ENCODE measurements around the gene GRIK4. TPM values are rescaled to one million over a fixed set of nuclear protein-coding genes. Genes with fewer than 3 reads are reported as not detected.

Gene GRIK4
- total and polyA plus RNA-seq, 11 donors: 0.04 to 0.45 (median 0.12) TPM; not detected in 6

GRCh38 chr11:120816176-120816575 lies 304.6 kb downstream of the GRIK4 start:
- Histone ChIP-seq H3K27ac (no peak overlapping the region), H3K9me3 (no peaks in the 10 kb centered on the region), H3K4me3 (no peak overlapping the region), H3K27me3 (peaks cover 0 to 13% (median 0%) of the 10 kb centered on the region in 9 donors), H3K36me3 (no peaks in the 10 kb centered on the region), H3K4me1 (peaks cover 0 to 7% (median 0%) of the 10 kb centered on the region in 12 donors)
- 50 to 86% (median 75%) methylated on average over 1 to 4 of the region's 4 CpGs for WGBS, 4 donors
- intact Hi-C loops (cut with DNase I): no loop called here
- TF ChIP-seq POLR2A (IDR thresholded peaks at IDR 0.05) (no peak), CTCF (IDR thresholded peaks at IDR 0.05) (no peak)
- no peak for ATAC-seq
- DNase-seq: no peak

- H3K27me3 ChIP-seq: peaks cover 0 to 16% (median 0%) of the 10 kb centered on the region in 9 donors
- H3K36me3 ChIP-seq: no peaks in the 10 kb centered on the region
- 82 to 92% (median 85%) methylated on average over 9 of the region's 9 CpGs for WGBS, 4 donors
- H3K4me1 ChIP-seq: peaks cover 0 to 7% (median 0%) of the 10 kb centered on the region in 12 donors
- no peak for DNase-seq
- intact Hi-C loops (cut with DNase I): no loop called here
- no peak overlapping the region for H3K27ac ChIP-seq
- no peaks in the 10 kb centered on the region for H3K9me3 ChIP-seq
- peak in 1 of 4 donors; percentile 20 for ATAC-seq
- TF ChIP-seq CTCF (IDR thresholded peaks at IDR 0.05) (no peak), POLR2A (IDR thresholded peaks at IDR 0.05) (no peak)
- no peak overlapping the region for H3K4me3 ChIP-seq
Measured at GRCh38 chr11:120816711-120817110, 305.2 kb downstream of the GRIK4 start.

GRCh38 chr11:120817158-120817557 lies 305.6 kb downstream of the GRIK4 start:
- TF ChIP-seq CTCF (IDR thresholded peaks at IDR 0.05) (no peak), POLR2A (IDR thresholded peaks at IDR 0.05) (no peak)
- ATAC-seq (peak in 3 of 4 donors; percentile 70 to 79 (median 78)), DNase-seq (peak in 3 of 5 donors; percentile 27 to 47 (median 35))
- Histone ChIP-seq H3K36me3 (no peaks in the 10 kb centered on the region), H3K4me1 (peaks cover 0 to 7% (median 0%) of the 10 kb centered on the region in 12 donors), H3K4me3 (no peak overlapping the region), H3K27ac (no peak overlapping the region), H3K27me3 (peaks cover 0 to 17% (median 0%) of the 10 kb centered on the region in 9 donors), H3K9me3 (no peaks in the 10 kb centered on the region)
- WGBS, 4 donors: 51 to 70% (median 62%) methylated on average over 2 of the region's 2 CpGs
- intact Hi-C loops (cut with DNase I): no loop called here

GRCh38 chr11:120818097-120818496 lies 306.5 kb downstream of the GRIK4 start:
- intact Hi-C loops (cut with DNase I): no loop called here
- H3K4me1 ChIP-seq: peaks cover 0 to 7% (median 0%) of the 10 kb centered on the region in 12 donors
- no peaks in the 10 kb centered on the region for H3K36me3 ChIP-seq
- TF ChIP-seq CTCF (IDR thresholded peaks at IDR 0.05): no peak
- no peak for TF ChIP-seq POLR2A (IDR thresholded peaks at IDR 0.05)
- peaks cover 0 to 17% (median 0%) of the 10 kb centered on the region in 9 donors for H3K27me3 ChIP-seq
- ATAC-seq: no peak
- no peak for DNase-seq
- 64 to 71% (median 65%) methylated on average over 8 of the region's 8 CpGs for WGBS, 4 donors
- H3K9me3 ChIP-seq: no peaks in the 10 kb centered on the region
- H3K4me3 ChIP-seq: no peak overlapping the region
- H3K27ac ChIP-seq: no peak overlapping the region
